ENCODE measurements around the gene PBX3.

- TF ChIP-seq ELF4 (IDR thresholded peaks at IDR 0.05) (no peak), L3MBTL2 (conservative IDR thresholded peaks at IDR 0.05) (no peak), PKNOX1 (IDR thresholded peaks at IDR 0.05) (no peak), HDGF (IDR thresholded peaks at IDR 0.05; ENCODE audit: borderline replicate concordance) (no peak)
Observed at GRCh38 chr9:125971050-125971449, 223.9 kb downstream of the PBX3 start.
